BLaER1 (cell line): ENCODE data around the gene UBE2F.
"Not testable (repeated sequence)": the region's sequence is repeated elsewhere in the genome, so short reads cannot be mapped to it uniquely, and the experiment has no call there.

Source experiments
- H3K27ac ChIP-seq: shearing (Covaris generic); formaldehyde crosslinking; 2 replicates; pipeline ENCODE4 v1.8.1; 2022
- H3K27me3 ChIP-seq: shearing (Covaris generic); formaldehyde crosslinking; 2 replicates; pipeline ENCODE4 v1.8.1; 2022
- H3K36me3 ChIP-seq: shearing (Covaris generic); formaldehyde crosslinking; 2 replicates; pipeline ENCODE4 v1.8.1; 2022
- H3K4me1 ChIP-seq: shearing (Covaris generic); formaldehyde crosslinking; 2 replicates; pipeline ENCODE4 v1.8.1; 2022
- H3K4me2 ChIP-seq: shearing (Covaris generic); formaldehyde crosslinking; 2 replicates; pipeline ENCODE4 v1.8.1; 2022
- H3K4me3 ChIP-seq: shearing (Covaris generic); formaldehyde crosslinking; 2 replicates; pipeline ENCODE4 v1.8.1; 2022
- H3K9ac ChIP-seq: shearing (Covaris generic); formaldehyde crosslinking; 2 replicates; pipeline ENCODE4 v1.8.1; 2022
- H3K9me3 ChIP-seq: shearing (Covaris generic); formaldehyde crosslinking; 2 replicates; pipeline ENCODE4 v1.8.1; 2022
- H4K20me1 ChIP-seq: shearing (Covaris generic); formaldehyde crosslinking; 2 replicates; pipeline ENCODE4 v1.8.1; 2022
- Cebpa-rat ChIP-seq: shearing (Covaris generic); IDR thresholded peaks from 2 replicates; pipeline ENCODE4 v1.8.1; 2022

Gene UBE2F

GRCh38 chr2:238039985-238040384 is 73.2 kb downstream of the UBE2F start:
- Histone ChIP-seq H3K27ac (no peak overlapping the region), H3K9me3 (no peaks in the 10 kb centered on the region), H4K20me1 (no peaks in the 10 kb centered on the region), H3K4me3 (no peak overlapping the region), H3K27me3 (no peaks in the 10 kb centered on the region), H3K4me1 (no peaks in the 10 kb centered on the region), H3K36me3 (peaks cover 77% of the 10 kb centered on the region), H3K4me2 (no peak overlapping the region), H3K9ac (no peak overlapping the region)
- TF ChIP-seq Cebpa-rat = no peak

GRCh38 chr2:238040918-238041317 is 74.1 kb downstream of the UBE2F start:
- no peak overlapping the region for H3K9ac ChIP-seq
- no peaks in the 10 kb centered on the region for H3K27me3 ChIP-seq
- no peaks in the 10 kb centered on the region for H4K20me1 ChIP-seq
- no peak overlapping the region for H3K27ac ChIP-seq
- H3K4me3 ChIP-seq = no peak overlapping the region
- H3K4me1 ChIP-seq = no peaks in the 10 kb centered on the region
- H3K9me3 ChIP-seq = no peaks in the 10 kb centered on the region
- TF ChIP-seq Cebpa-rat = no peak
- peaks cover 71% of the 10 kb centered on the region for H3K36me3 ChIP-seq
- H3K4me2 ChIP-seq = no peak overlapping the region

GRCh38 chr2:238042090-238042489 is 75.3 kb downstream of the UBE2F start:
- Histone ChIP-seq H3K9ac (no peak overlapping the region), H3K36me3 (peaks cover 67% of the 10 kb centered on the region), H3K4me1 (no peaks in the 10 kb centered on the region), H3K27me3 (no peaks in the 10 kb centered on the region), H3K9me3 (no peaks in the 10 kb centered on the region), H4K20me1 (no peaks in the 10 kb centered on the region), H3K27ac (no peak overlapping the region), H3K4me2 (no peak overlapping the region), H3K4me3 (no peak overlapping the region)
- no peak for TF ChIP-seq Cebpa-rat

- Histone ChIP-seq H3K27ac (no peak overlapping the region), H3K4me3 (no peak overlapping the region), H3K4me2 (no peak overlapping the region), H3K4me1 (no peaks in the 10 kb centered on the region), H3K36me3 (peaks cover 58% of the 10 kb centered on the region), H3K27me3 (no peaks in the 10 kb centered on the region), H3K9me3 (0 out of 2 replicates have a peak, but pooled peaks cover under 1% of the 10 kb centered on the region), H3K9ac (0 out of 2 replicates have a peak overlapping the region, but pooled peaks have one; percentile 11), H4K20me1 (no peaks in the 10 kb centered on the region)
- no peak for TF ChIP-seq Cebpa-rat
These were observed 76.2 kb downstream of the UBE2F start for GRCh38 chr2:238042849-238043584.

GRCh38 chr2:238043851-238044250 is 77.0 kb downstream of the UBE2F start:
- no peak for TF ChIP-seq Cebpa-rat
- H3K9ac ChIP-seq = no peak overlapping the region
- no peaks in the 10 kb centered on the region for H3K4me1 ChIP-seq
- H3K4me3 ChIP-seq = no peak overlapping the region
- H3K36me3 ChIP-seq = peaks cover 50% of the 10 kb centered on the region
- H3K9me3 ChIP-seq = peaks cover 5% of the 10 kb centered on the region; the same call in 1 of the 2 replicates
- H3K4me2 ChIP-seq = no peak overlapping the region
- H4K20me1 ChIP-seq = no peaks in the 10 kb centered on the region
- H3K27ac ChIP-seq = no peak overlapping the region
- H3K27me3 ChIP-seq = no peaks in the 10 kb centered on the region

- no peak for TF ChIP-seq Cebpa-rat
- Histone ChIP-seq H3K27ac (no peak overlapping the region), H3K9ac (no peak overlapping the region), H3K4me1 (no peaks in the 10 kb centered on the region), H3K36me3 (peaks cover 32% of the 10 kb centered on the region), H3K4me2 (no peak overlapping the region), H3K4me3 (no peak overlapping the region), H4K20me1 (no peaks in the 10 kb centered on the region), H3K27me3 (no peaks in the 10 kb centered on the region), H3K9me3 (peaks cover 5% of the 10 kb centered on the region; the same call in 1 of the 2 replicates)
These were observed 78.8 kb downstream of the UBE2F start for GRCh38 chr2:238045575-238045974.

- Histone ChIP-seq H3K36me3 (peaks cover 21% of the 10 kb centered on the region), H3K9me3 (peaks cover 5% of the 10 kb centered on the region; the same call in 1 of the 2 replicates), H3K4me3 (no peak overlapping the region), H3K4me2 (no peak overlapping the region), H3K4me1 (no peaks in the 10 kb centered on the region), H3K27me3 (no peaks in the 10 kb centered on the region), H3K27ac (no peak overlapping the region), H4K20me1 (no peaks in the 10 kb centered on the region), H3K9ac (no peak overlapping the region)
- no peak for TF ChIP-seq Cebpa-rat
These were observed 80.0 kb downstream of the UBE2F start for GRCh38 chr2:238046725-238047270.

GRCh38 chr2:238053191-238053776 is 86.5 kb downstream of the UBE2F start:
- Histone ChIP-seq H3K27me3 (no peaks in the 10 kb centered on the region), H3K9ac (no peak overlapping the region), H3K4me1 (no peaks in the 10 kb centered on the region), H3K27ac (no peak overlapping the region), H3K4me3 (no peak overlapping the region), H4K20me1 (no peaks in the 10 kb centered on the region), H3K9me3 (peaks cover 2% of the 10 kb centered on the region; the same call in 1 of the 2 replicates), H3K36me3 (no peaks in the 10 kb centered on the region), H3K4me2 (no peak overlapping the region)
- TF ChIP-seq Cebpa-rat = no peak

- Histone ChIP-seq H3K4me1 (peaks cover 8% of the 10 kb centered on the region), H3K27me3 (no peaks in the 10 kb centered on the region), H3K4me3 (no peak overlapping the region), H4K20me1 (no peaks in the 10 kb centered on the region), H3K27ac (no peak overlapping the region), H3K9ac (no peak overlapping the region), H3K9me3 (no peaks in the 10 kb centered on the region), H3K36me3 (no peaks in the 10 kb centered on the region), H3K4me2 (no peak overlapping the region)
- no peak for TF ChIP-seq Cebpa-rat
These were observed 89.0 kb downstream of the UBE2F start for GRCh38 chr2:238055841-238056240.

GRCh38 chr2:238057696-238058575 is 91.1 kb downstream of the UBE2F start:
- H3K4me2 ChIP-seq, H3K9me3 ChIP-seq, H4K20me1 ChIP-seq, H3K36me3 ChIP-seq, H3K9ac ChIP-seq, H3K4me3 ChIP-seq, H3K27me3 ChIP-seq, H3K27ac ChIP-seq: not testable (repeated sequence)
- H3K4me1 ChIP-seq = peaks cover 23% of the 10 kb centered on the region
